8988T (cell line): ENCODE data around the gene GJA5.

Experiments
- DNase-seq: peaks from one replicate; pipeline ENCODE4 v3.0.0; 2011

GJA5 gene

GRCh38 chr1:147723691-147724323, 36.6 kb downstream of the GJA5 start:
- DNase-seq: no peak

GRCh38 chr1:147722124-147722523, 38.3 kb downstream of the GJA5 start:
- DNase-seq: no peak

- no peak for DNase-seq
These were observed 38.7 kb downstream of the GJA5 start for GRCh38 chr1:147721716-147722115.

GRCh38 chr1:147720557-147720956, 39.8 kb downstream of the GJA5 start:
- DNase-seq: no peak

GRCh38 chr1:147719711-147720225, 40.6 kb downstream of the GJA5 start:
- DNase-seq: no peak

GRCh38 chr1:147719029-147719698, 41.2 kb downstream of the GJA5 start:
- DNase-seq: no peak

GRCh38 chr1:147717706-147718097, 42.7 kb downstream of the GJA5 start:
- no peak for DNase-seq

- DNase-seq: no peak
These were observed 43.2 kb downstream of the GJA5 start for GRCh38 chr1:147717051-147717705.

- DNase-seq: no peak
These were observed 47.8 kb downstream of the GJA5 start for GRCh38 chr1:147712605-147713004.
